ENCODE data around the gene KRTAP10-7.
"Not testable (repeated sequence)": the region's sequence is repeated elsewhere in the genome, so short reads cannot be mapped to it uniquely, and the experiment has no call there.

The KRTAP10-7 gene

GRCh38 chr21:44636209-44637017 lies 36.0 kb downstream of the KRTAP10-7 start:
- DNase-seq (ENCODE audit: low spot score), result no peak

- no peak for DNase-seq (ENCODE audit: low spot score)
Measured at GRCh38 chr21:44637018-44637850, 36.8 kb downstream of the KRTAP10-7 start, which contains the start of gene KRTAP10-10. Gene KRTAP10-10, plus strand, starts transcription at chr21:44637356. Its CDS starts 62 bp downstream, at chr21:44637418.

GRCh38 chr21:44637851-44638348 lies 37.5 kb downstream of the KRTAP10-7 start:
- not testable (repeated sequence) for DNase-seq (ENCODE audit: low spot score)

GRCh38 chr21:44638506-44639330 lies 38.3 kb downstream of the KRTAP10-7 start:
- not testable (repeated sequence) for DNase-seq (ENCODE audit: low spot score)

- no peak for DNase-seq (ENCODE audit: low spot score)
Measured at GRCh38 chr21:44639331-44639655, 38.9 kb downstream of the KRTAP10-7 start.

- DNase-seq (ENCODE audit: low spot score), result no peak
Measured at GRCh38 chr21:44640761-44641160, 40.4 kb downstream of the KRTAP10-7 start.

GRCh38 chr21:44643741-44644310 lies 43.4 kb downstream of the KRTAP10-7 start:
- DNase-seq (ENCODE audit: low spot score), result no peak

GRCh38 chr21:44644878-44645277 lies 44.5 kb downstream of the KRTAP10-7 start:
- DNase-seq (ENCODE audit: low spot score), result no peak

GRCh38 chr21:44646366-44647221 lies 46.2 kb downstream of the KRTAP10-7 start, which contains the start of gene KRTAP10-11:
Gene KRTAP10-11, plus strand, starts transcription at chr21:44646414. Its CDS starts 45 bp downstream, at chr21:44646459.
- not testable (repeated sequence) for DNase-seq (ENCODE audit: low spot score)

- DNase-seq (ENCODE audit: low spot score), result no peak
Measured at GRCh38 chr21:44647222-44647552, 46.8 kb downstream of the KRTAP10-7 start.

- DNase-seq (ENCODE audit: low spot score), result no peak
Measured at GRCh38 chr21:44648557-44649311, 48.3 kb downstream of the KRTAP10-7 start.

GRCh38 chr21:44649521-44650100 lies 49.2 kb downstream of the KRTAP10-7 start:
- no peak for DNase-seq (ENCODE audit: low spot score)

- DNase-seq (ENCODE audit: low spot score), result no peak
Measured at GRCh38 chr21:44650265-44650972, 50.0 kb downstream of the KRTAP10-7 start.

GRCh38 chr21:44650973-44651675 lies 50.7 kb downstream of the KRTAP10-7 start:
- no peak for DNase-seq (ENCODE audit: low spot score)

All from NAMALWA (cell line).